HUES48 (cell line): Measurements from ENCODE around the gene EIF4H.

Source experiments
- H3K27ac ChIP-seq: one replicate; pipeline ENCODE4 v1.7.0; 2013; ENCODE audit warnings: low read depth, low read length, inconsistent platforms
- H3K27me3 ChIP-seq: 2 replicates; pipeline ENCODE4 v1.6.1; 2013; ENCODE audit warnings: mild to moderate bottlenecking, low read length; ENCODE audit not compliant: control insufficient read depth, insufficient read depth
- H3K36me3 ChIP-seq: 2 replicates; pipeline ENCODE4 v1.6.1; 2013; ENCODE audit warnings: low read length; ENCODE audit not compliant: control insufficient read depth, insufficient read depth
- H3K4me1 ChIP-seq: 2 replicates; pipeline ENCODE4 v1.6.1; 2013; ENCODE audit warnings: mild to moderate bottlenecking, low read length; ENCODE audit not compliant: control insufficient read depth, insufficient read depth
- H3K4me3 ChIP-seq: 2 replicates; pipeline ENCODE4 v1.5.1; 2013; ENCODE audit warnings: mild to moderate bottlenecking, low read depth, low read length
- H3K9ac ChIP-seq: 2 replicates; pipeline ENCODE4 v1.6.1; 2013; ENCODE audit warnings: mild to moderate bottlenecking, low read depth, low read length, moderate library complexity
- H3K9me3 ChIP-seq: 2 replicates; pipeline ENCODE4 v1.6.1; 2013; ENCODE audit warnings: low read length; ENCODE audit not compliant: control insufficient read depth, insufficient read depth

EIF4H gene

DNA sequence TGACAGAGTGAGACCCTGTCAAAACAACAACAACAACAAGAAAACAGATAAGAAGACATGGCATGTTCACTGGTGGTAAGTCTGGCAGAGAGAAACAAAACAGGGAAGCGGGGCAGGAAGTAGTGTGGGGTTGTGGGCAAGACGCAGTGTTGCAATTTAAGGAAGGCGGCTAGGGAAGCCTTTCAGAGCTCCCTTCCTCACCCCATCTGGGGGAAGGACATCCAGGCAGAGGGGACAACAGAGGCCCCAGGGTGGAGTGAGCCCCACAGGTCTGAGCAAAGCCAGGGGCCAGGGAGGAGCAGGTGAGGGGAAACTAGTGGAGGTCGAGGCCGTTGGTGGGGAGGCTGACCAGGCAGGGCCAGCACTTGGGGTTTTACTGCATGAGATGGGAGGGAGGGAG, 52.5 kb downstream of the EIF4H start:
- Histone ChIP-seq H3K4me3 (no peak overlapping the region), H3K4me1 (no peaks in the 10 kb centered on the region), H3K36me3 (peaks cover 35% of the 10 kb centered on the region), H3K27ac (no peak overlapping the region), H3K27me3 (no peaks in the 10 kb centered on the region), H3K9ac (no peak overlapping the region), H3K9me3 (no peaks in the 10 kb centered on the region)

DNA sequence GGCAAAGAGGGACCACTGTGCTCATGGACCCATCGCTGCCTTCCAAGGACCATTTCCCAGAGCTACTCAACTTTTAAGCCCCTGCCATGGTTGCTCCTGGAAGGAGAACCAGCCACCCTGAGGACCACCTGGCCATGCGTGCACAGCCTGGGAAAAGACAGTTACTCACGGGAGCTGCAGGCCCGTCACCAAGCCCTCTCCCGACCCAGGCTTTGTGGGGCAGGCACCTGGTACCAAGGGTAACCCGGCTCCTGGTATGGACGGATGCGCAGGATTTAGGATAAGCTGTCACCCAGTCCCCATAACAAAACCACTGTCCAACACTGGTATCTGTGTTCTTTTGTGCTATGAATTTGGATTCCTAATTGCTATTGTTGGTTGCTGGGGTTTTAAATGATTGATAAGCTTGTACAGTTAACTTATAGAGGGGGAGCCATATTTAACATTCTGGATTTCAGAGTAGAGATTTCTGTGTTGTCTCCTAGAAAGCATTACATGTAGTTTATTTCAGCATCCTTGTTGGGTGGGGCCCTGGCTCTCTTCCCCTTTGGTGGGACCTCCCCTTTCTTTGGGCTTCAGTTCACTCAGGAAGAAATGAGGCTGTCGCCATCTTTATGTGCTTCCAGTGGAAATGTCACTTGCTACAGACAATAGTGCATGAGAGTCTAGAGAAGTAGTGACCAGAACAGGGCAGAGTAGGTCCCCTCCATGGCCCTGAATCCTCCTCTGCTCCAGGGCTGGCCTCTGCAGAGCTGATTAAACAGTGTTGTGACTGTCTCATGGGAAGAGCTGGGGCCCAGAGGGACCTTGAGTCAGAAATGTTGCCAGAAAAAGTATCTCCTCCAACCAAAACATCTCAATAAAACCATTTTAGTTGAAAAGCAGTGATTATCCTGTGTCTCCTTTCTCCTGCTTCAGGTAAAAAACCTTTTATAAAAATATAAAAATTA, 55.1 kb downstream of the EIF4H start:
- Histone ChIP-seq H3K4me1 (no peaks in the 10 kb centered on the region), H3K4me3 (no peak overlapping the region), H3K27ac (no peak overlapping the region), H3K36me3 (peaks cover 59% of the 10 kb centered on the region), H3K9me3 (no peaks in the 10 kb centered on the region), H3K9ac (no peak overlapping the region), H3K27me3 (no peaks in the 10 kb centered on the region)

DNA sequence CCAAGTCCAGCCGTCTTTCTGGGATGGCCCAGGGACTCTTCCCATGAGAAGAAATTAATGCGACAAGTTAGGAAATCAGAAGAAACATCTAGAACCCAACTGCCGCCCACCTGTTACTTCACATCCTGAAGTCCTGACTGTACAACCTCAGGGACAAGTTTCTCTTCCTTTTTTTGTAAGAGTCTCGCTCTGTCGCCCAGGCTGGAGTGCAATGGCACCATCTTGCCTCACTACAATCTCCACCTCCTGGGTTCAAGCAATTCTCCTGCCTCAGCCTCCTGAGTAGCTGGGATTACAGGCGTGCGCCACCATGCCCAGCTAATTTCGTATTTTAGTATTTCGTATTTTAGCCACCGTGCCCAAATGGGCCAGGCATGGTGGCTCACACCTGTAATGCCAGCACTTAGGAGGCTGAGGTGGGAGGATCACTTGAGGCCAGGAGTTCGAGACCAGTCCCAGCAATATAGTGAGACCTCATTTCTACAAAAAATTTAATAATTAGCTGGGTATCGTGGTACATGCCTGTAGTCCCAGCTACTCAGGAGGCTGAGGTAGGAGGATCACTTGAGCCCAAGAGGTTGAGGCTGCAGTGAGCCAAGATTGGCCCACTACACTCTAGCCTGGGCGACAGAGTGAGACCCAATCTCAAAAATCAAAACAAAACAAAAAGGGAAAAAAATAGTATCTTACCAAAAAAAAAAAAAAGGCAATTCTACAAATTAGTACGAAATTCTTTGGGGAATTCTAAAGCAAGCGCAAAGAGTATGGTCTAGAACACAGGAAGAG, 56.5 kb downstream of the EIF4H start:
- H3K9ac ChIP-seq = no peak overlapping the region
- H3K27ac ChIP-seq = no peak overlapping the region
- H3K4me1 ChIP-seq = no peaks in the 10 kb centered on the region
- H3K36me3 ChIP-seq = peaks cover 73% of the 10 kb centered on the region
- H3K4me3 ChIP-seq = no peak overlapping the region
- H3K27me3 ChIP-seq = no peaks in the 10 kb centered on the region
- H3K9me3 ChIP-seq = no peaks in the 10 kb centered on the region

DNA sequence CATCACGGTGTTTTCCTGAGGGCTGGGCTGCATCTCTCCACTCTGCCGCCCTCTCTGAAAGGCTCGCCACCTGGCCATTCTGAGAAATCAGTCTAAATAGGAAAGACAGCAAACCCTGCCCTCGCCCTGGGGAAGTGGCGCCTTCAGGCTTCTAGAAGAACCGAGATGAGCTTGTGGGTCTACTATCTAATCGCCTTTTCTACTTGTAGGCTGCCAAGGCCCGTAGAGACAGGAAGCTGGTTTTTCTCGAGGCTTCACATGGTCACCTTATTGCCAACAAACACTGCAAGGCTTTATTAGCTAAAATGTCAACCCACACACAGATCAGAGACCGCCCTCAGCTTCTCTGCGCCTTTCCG, 57.1 kb downstream of the EIF4H start:
- Histone ChIP-seq H3K27me3 (no peaks in the 10 kb centered on the region), H3K36me3 (peaks cover 78% of the 10 kb centered on the region), H3K4me3 (no peak overlapping the region), H3K27ac (no peak overlapping the region), H3K9ac (no peak overlapping the region), H3K4me1 (no peaks in the 10 kb centered on the region), H3K9me3 (no peaks in the 10 kb centered on the region)

DNA sequence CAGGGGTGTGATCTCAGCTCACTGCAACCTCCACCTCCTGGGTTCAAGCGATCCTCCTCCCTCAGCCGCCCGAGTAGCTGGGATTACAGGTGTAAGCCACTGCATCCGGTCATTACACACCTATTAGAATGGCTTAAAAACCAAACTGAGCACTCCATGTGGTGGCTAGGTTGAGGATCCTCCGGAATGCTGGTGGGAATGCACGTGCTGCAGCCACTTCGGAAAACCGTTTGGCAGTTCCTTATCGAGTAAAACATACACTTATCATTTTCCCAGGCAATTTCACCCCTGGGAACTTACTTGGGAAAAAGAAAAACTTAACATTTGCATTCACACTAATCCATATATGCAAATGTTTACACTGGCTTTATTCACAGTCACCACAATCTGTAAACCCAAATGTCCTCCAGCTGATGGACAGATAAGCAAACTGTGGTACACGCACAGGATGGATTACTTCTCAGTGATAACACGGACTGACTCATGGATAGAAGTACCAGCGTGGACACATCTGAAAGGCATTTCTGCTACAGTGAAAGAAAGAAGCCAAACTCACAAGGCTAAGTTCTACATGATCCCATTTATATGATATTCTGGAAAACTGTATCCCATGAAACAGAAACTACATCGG, 59.6 kb downstream of the EIF4H start:
- H3K36me3 ChIP-seq = peaks cover 92% of the 10 kb centered on the region
- H3K9me3 ChIP-seq = no peaks in the 10 kb centered on the region
- no peak overlapping the region for H3K27ac ChIP-seq
- no peak overlapping the region for H3K4me3 ChIP-seq
- no peak overlapping the region for H3K9ac ChIP-seq
- H3K4me1 ChIP-seq = no peaks in the 10 kb centered on the region
- H3K27me3 ChIP-seq = no peaks in the 10 kb centered on the region

DNA sequence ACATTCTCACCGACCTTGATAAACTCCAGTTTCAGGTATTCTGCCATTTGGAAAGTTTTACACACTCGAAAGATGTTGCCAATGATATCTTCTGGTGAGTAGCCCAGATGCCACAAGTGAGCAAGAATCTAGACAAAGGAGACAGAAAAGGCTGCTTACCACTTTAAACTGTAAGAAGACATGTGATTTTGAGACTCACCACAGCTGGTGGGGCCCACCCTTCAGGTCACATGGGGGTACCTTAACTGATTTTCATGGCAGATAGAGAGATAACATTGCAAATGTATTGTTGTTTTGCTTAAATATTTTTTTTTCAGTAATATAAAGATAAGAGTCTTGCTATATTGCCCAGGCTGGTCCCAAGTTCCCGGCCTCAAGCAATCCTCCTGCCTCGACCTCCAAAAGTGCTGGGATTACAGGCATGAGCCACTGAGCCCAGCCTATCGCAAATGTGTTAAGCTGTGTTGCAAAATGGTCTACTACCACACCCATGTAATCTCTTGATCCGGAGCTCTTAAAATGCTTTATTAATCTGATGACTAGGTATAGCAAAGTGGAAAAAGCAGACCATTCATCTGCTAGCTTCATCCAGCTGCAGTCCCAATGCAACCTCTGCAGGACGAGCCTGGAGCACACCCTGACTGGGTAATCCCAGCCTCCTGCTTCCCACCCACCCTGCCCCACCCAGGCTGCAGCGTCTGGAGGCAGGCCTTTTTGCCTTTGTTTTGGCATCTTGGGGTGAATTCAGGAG, 61.5 kb downstream of the EIF4H start:
- H3K27ac ChIP-seq = no peak overlapping the region
- H3K27me3 ChIP-seq = no peaks in the 10 kb centered on the region
- H3K9me3 ChIP-seq = no peaks in the 10 kb centered on the region
- no peak overlapping the region for H3K9ac ChIP-seq
- H3K4me1 ChIP-seq = no peaks in the 10 kb centered on the region
- no peak overlapping the region for H3K4me3 ChIP-seq
- H3K36me3 ChIP-seq = peaks cover 97% of the 10 kb centered on the region

DNA sequence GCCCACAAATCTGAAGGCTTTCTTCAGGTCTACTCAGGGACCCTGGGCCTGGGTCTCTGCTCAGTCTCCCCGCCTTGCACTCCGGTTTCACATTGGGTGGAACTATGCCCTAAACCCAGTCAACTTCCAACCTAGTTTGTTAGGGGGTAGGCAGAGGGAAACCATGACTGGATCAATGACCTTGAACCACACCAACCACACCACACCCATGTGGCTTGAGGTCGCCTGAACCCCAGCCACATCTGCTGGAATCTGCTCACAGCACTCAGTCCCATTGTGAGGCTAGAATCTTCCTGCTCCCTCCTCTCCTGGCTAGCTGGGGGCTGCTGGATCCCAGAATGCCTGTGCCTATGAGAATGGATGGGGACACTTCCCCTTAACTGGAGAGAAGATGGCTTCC, 62.1 kb downstream of the EIF4H start:
- Histone ChIP-seq H3K4me1 (no peaks in the 10 kb centered on the region), H3K4me3 (no peak overlapping the region), H3K9me3 (no peaks in the 10 kb centered on the region), H3K27ac (no peak overlapping the region), H3K36me3 (peaks cover 97% of the 10 kb centered on the region), H3K27me3 (no peaks in the 10 kb centered on the region), H3K9ac (no peak overlapping the region)

DNA sequence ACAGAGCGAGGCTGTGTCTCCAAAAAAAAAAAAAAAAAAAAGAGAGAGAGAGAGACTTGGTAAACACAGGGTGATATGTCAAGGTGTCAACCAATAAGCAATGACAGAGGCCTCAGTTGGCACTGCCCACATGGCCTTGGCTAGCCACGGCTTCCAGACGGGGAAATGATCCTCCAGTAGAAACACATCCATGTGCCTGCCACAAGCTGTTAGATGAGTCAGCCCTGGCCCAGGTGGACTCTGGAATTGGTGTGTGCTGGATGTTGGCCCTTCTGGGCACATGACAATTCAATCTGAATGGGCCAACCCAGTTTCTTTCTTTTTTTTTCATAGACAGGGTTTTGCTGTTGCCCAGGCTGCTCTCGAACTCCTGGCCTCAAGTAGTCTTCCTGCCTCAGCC, 66.3 kb downstream of the EIF4H start:
- Histone ChIP-seq H3K4me1 (no peaks in the 10 kb centered on the region), H3K27ac (no peak overlapping the region), H3K9me3 (no peaks in the 10 kb centered on the region), H3K27me3 (no peaks in the 10 kb centered on the region), H3K36me3 (peaks cover 92% of the 10 kb centered on the region), H3K9ac (no peak overlapping the region), H3K4me3 (no peak overlapping the region)

DNA sequence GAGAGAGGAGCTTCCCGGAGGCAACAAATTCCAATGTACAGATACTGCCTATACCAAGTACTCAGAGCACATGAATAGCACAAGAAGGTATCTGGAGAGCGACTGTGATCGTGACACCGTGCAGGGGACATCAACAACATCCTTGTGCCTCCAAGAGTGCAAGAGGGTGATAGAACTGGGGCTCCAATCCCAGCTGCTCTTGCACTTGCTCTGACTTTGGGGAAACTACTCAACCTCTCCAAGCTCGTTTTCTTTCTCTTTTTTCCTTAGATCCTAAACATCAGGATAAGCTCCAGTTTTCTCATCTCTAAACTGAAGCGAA, 67.9 kb downstream of the EIF4H start:
- H3K36me3 ChIP-seq = peaks cover 87% of the 10 kb centered on the region
- no peak overlapping the region for H3K4me3 ChIP-seq
- no peak overlapping the region for H3K9ac ChIP-seq

DNA sequence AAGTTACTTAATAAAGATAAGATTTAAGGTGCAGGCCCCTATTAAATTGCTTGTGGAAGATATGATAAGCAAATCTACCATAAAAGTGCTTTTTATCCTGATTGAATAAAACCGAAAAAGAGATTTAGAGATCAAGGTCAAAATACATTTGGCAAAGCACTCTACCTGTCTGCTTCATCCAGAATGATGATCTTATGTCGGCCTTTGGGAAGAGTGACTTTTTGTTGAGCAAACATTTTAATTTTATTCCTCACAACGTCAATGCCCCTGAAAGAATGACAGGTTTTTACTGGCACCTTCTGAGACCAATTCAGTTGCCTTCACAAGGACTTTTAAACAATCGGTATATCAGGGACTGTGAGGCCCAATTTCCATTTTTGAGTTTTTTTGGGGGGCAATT, 72.3 kb downstream of the EIF4H start:
- Histone ChIP-seq H3K4me3 (no peak overlapping the region), H3K36me3 (peaks cover 85% of the 10 kb centered on the region)

More for the DNA sequence above, 67.9 kb downstream of the EIF4H start:
- Histone ChIP-seq H3K27me3 (no peaks in the 10 kb centered on the region), H3K4me1 (no peaks in the 10 kb centered on the region), H3K9me3 (no peaks in the 10 kb centered on the region), H3K27ac (no peak overlapping the region)

More for the DNA sequence above, 72.3 kb downstream of the EIF4H start:
- H3K27ac ChIP-seq = no peak overlapping the region
- no peaks in the 10 kb centered on the region for H3K4me1 ChIP-seq
- H3K9me3 ChIP-seq = no peaks in the 10 kb centered on the region
- H3K27me3 ChIP-seq = no peaks in the 10 kb centered on the region
- H3K9ac ChIP-seq = no peak overlapping the region
